HEK293 (cell line): Measurements from ENCODE around the gene PCDH9.

Source experiments
- CTCF ChIA-PET: fragments of 350-600 bp; formaldehyde crosslinking; extraction: SDS; loops from one replicate; lab custom pipeline; 2021; ENCODE audit warnings: antibody characterized with exemption; lab: Yijun Ruan, JAX
- POLR2A ChIA-PET: fragments of 300-600 bp; formaldehyde crosslinking; extraction: SDS; loops from one replicate; lab custom pipeline; 2020; ENCODE audit warnings: antibody characterized with exemption, inconsistent platforms; lab: Yijun Ruan, JAX
- H3K27ac ChIP-seq: fragments of 200-500 bp; sonication (Bioruptor generic); 2 replicates; pipeline ENCODE4 v1.5.1; 2014; ENCODE audit warnings: low read depth, low read length, control low read depth, inconsistent platforms; ENCODE audit errors: extremely low read depth
- H3K36me3 ChIP-seq, 2 experiments: fragments of 200-500 bp in 1 of 2; sonication (Bioruptor generic) in 1 of 2; 1 replicate in 1 of 2; 2 replicates in 1 of 2; pipeline ENCODE4 v1.5.1; 2014 to 2017; ENCODE audit warnings: inconsistent platforms in 2 of 2, low read length in 2 of 2; ENCODE audit not compliant: control insufficient read depth in 2 of 2, insufficient read depth in 1 of 2
- H3K4me1 ChIP-seq: fragments of 200-500 bp; sonication (Bioruptor generic); 2 replicates; pipeline ENCODE4 v1.5.1; 2014; ENCODE audit warnings: mild to moderate bottlenecking, low read length, inconsistent platforms; ENCODE audit not compliant: control insufficient read depth, insufficient read depth
- H3K4me3 ChIP-seq: 2 replicates; pipeline ENCODE4 v1.5.1; 2011; ENCODE audit warnings: low read depth, mild to moderate bottlenecking, control low read depth, low read length, moderate library complexity
- H3K9me3 ChIP-seq: fragments of 200-500 bp; sonication (Bioruptor generic); 2 replicates; pipeline ENCODE4 v1.5.1; 2014; ENCODE audit warnings: low read depth, low read length, inconsistent platforms; ENCODE audit not compliant: control insufficient read depth, insufficient read depth
- FEZF1 ChIP-seq: fragments of 450-650 bp; formaldehyde crosslinking; IDR thresholded peaks from 2 replicates; pipeline ENCODE4 v1.5.1; 2016; ENCODE audit warnings: missing biosample characterization, missing genetic modification characterization
- KLF8 ChIP-seq: fragments of 450-650 bp; formaldehyde crosslinking; IDR thresholded peaks from 2 replicates; pipeline ENCODE4 v1.5.1; 2016; ENCODE audit warnings: missing biosample characterization, missing genetic modification characterization
- PRDM4 ChIP-seq: fragments of 450-650 bp; formaldehyde crosslinking; IDR thresholded peaks from 2 replicates; pipeline ENCODE4 v1.5.1; 2017; ENCODE audit warnings: missing biosample characterization, missing genetic modification characterization
- REPIN1 ChIP-seq: fragments of 450-650 bp; formaldehyde crosslinking; IDR thresholded peaks from 2 replicates; pipeline ENCODE4 v1.5.1; 2017; ENCODE audit warnings: missing biosample characterization, missing genetic modification characterization, low read depth
- SP2 ChIP-seq: fragments of 450-650 bp; formaldehyde crosslinking; IDR thresholded peaks from 2 replicates; pipeline ENCODE4 v1.5.1; 2016; ENCODE audit warnings: missing biosample characterization, missing genetic modification characterization
- ZBTB11 ChIP-seq: fragments of 450-650 bp; formaldehyde crosslinking; conservative IDR thresholded peaks from 2 replicates; pipeline ENCODE4 v1.5.1; 2016; ENCODE audit warnings: low read depth, missing biosample characterization, missing genetic modification characterization
- ZBTB6 ChIP-seq: fragments of 450-650 bp; formaldehyde crosslinking; IDR thresholded peaks from 2 replicates; pipeline ENCODE4 v1.5.1; 2017; ENCODE audit warnings: missing biosample characterization, missing genetic modification characterization
- ZBTB7A ChIP-seq: fragments of 450-650 bp; formaldehyde crosslinking; IDR thresholded peaks from 2 replicates; pipeline ENCODE4 v1.5.1; 2016; ENCODE audit warnings: low read depth, missing biosample characterization, missing genetic modification characterization
- ZNF335 ChIP-seq: fragments of 450-650 bp; formaldehyde crosslinking; conservative IDR thresholded peaks from 2 replicates; pipeline ENCODE4 v1.5.1; 2016; ENCODE audit warnings: missing biosample characterization, missing genetic modification characterization
- ZNF362 ChIP-seq: fragments of 450-650 bp; formaldehyde crosslinking; IDR thresholded peaks from 2 replicates; pipeline ENCODE4 v1.5.1; 2016; ENCODE audit warnings: missing biosample characterization, missing genetic modification characterization
- ZNF37A ChIP-seq: fragments of 450-650 bp; IDR thresholded peaks from 2 replicates; pipeline ENCODE4 v1.5.1; 2018; ENCODE audit warnings: missing biosample characterization, missing genetic modification characterization
- ZNF398 ChIP-seq: fragments of 450-650 bp; formaldehyde crosslinking; IDR thresholded peaks from 2 replicates; pipeline ENCODE4 v1.5.1; 2017; ENCODE audit warnings: missing biosample characterization, missing genetic modification characterization
- ZNF48 ChIP-seq: fragments of 450-650 bp; formaldehyde crosslinking; IDR thresholded peaks from 2 replicates; pipeline ENCODE4 v1.5.1; 2016; ENCODE audit warnings: missing biosample characterization, missing genetic modification characterization
- ZNF624 ChIP-seq: fragments of 450-650 bp; formaldehyde crosslinking; IDR thresholded peaks from 2 replicates; pipeline ENCODE4 v1.5.1; 2017; ENCODE audit warnings: missing biosample characterization, missing genetic modification characterization
- ZNF692 ChIP-seq: fragments of 450-650 bp; formaldehyde crosslinking; IDR thresholded peaks from 2 replicates; pipeline ENCODE4 v1.5.1; 2016; ENCODE audit warnings: missing biosample characterization, missing genetic modification characterization

The PCDH9 gene

GRCh38 chr13:66391322-66391721 is 838.8 kb downstream of the PCDH9 start:
- ChIA-PET CTCF (interaction anchor here (0.6 kb wide), 2 partner anchors 409 to 1047 kb away, joined by 3 to 4 read pairs; no protein-coding TSS in a partner anchor), POLR2A (no interaction called here)
- no peaks in the 10 kb centered on the region for H3K4me1 ChIP-seq
- no peak overlapping the region for H3K4me3 ChIP-seq
- TF ChIP-seq REPIN1 (tag by site-specific recombination) (no peak), ZNF335 (no peak), KLF8 (no peak)
- no peaks in the 10 kb centered on the region for H3K36me3 ChIP-seq
- no peak overlapping the region for H3K27ac ChIP-seq
- H3K9me3 ChIP-seq, result no peaks in the 10 kb centered on the region

- ChIA-PET CTCF (no interaction called here), POLR2A (no interaction called here)
- Histone ChIP-seq H3K27ac (no peak overlapping the region), H3K4me3 (no peak overlapping the region), H3K36me3 (no peaks in the 10 kb centered on the region), H3K9me3 (no peaks in the 10 kb centered on the region), H3K4me1 (no peaks in the 10 kb centered on the region)
- TF ChIP-seq SP2 (tag by site-specific recombination) (no peak), ZBTB7A (tag by site-specific recombination) (no peak), ZNF398 (tag by site-specific recombination) (no peak), ZNF624 (no peak), ZNF37A (tag by site-specific recombination) (no peak), ZNF48 (tag by site-specific recombination) (no peak), FEZF1 (tag by site-specific recombination) (no peak), ZNF692 (tag by site-specific recombination) (no peak), ZBTB6 (tag by site-specific recombination) (no peak), PRDM4 (tag by site-specific recombination) (no peak)
These were observed 851.2 kb downstream of the PCDH9 start for GRCh38 chr13:66378894-66379293.

- TF ChIP-seq ZBTB11 (tag by site-specific recombination) (no peak), ZNF362 (tag by site-specific recombination) (no peak)
- CTCF ChIA-PET, result no interaction called here
- Histone ChIP-seq H3K4me3 (no peak overlapping the region), H3K9me3 (no peaks in the 10 kb centered on the region), H3K36me3 (no peaks in the 10 kb centered on the region), H3K27ac (no peak overlapping the region), H3K4me1 (no peaks in the 10 kb centered on the region)
- POLR2A ChIA-PET, result no interaction called here
These were observed 852.6 kb downstream of the PCDH9 start for GRCh38 chr13:66377569-66377968.
